Caco-2 (cell line): ENCODE data around the gene ASMTL. TPM values are rescaled to one million over a fixed set of nuclear protein-coding genes. Genes with fewer than 3 reads are reported as not detected.

Experiments
- BruUV-seq: library from RNA; stranded (reverse); fragments of 400-500 nt; replicated peaks from 2 replicates; lab custom pipeline; 2021; lab: Mats Ljungman, UMichigan
- CTCF ChIA-PET: fragments of 300-600 bp; sonication (Branson Sonifier 250); formaldehyde crosslinking; loops from one replicate; lab custom pipeline; 2022; ENCODE audit warnings: antibody characterized with exemption; lab: Charles Lee
- POLR2A ChIA-PET: fragments of 300-600 bp; sonication (Branson Sonifier 250); formaldehyde crosslinking; loops from one replicate; lab custom pipeline; 2022; ENCODE audit warnings: antibody characterized with exemption; lab: Charles Lee
- DNase-seq, 2 experiments: peaks; one replicate each; pipeline versions ENCODE4 v3.0.0 to v3.0.0-alpha.2; 2020 to 2022
- H3K27me3 ChIP-seq: replicated peaks from 2 replicates; pipeline ENCODE4 v1.6.0; 2011; ENCODE audit warnings: low read length; ENCODE audit not compliant: control insufficient read depth, insufficient read depth
- H3K36me3 ChIP-seq: 2 replicates; pipeline ENCODE4 v1.5.1; 2011; ENCODE audit warnings: low read length; ENCODE audit not compliant: control insufficient read depth, insufficient read depth
- H3K4me1 ChIP-seq: fragments of 250-450 bp; sonication (Bioruptor Pico); 2 replicates; pipeline ENCODE4 v1.5.1; 2020; ENCODE audit warnings: mild to moderate bottlenecking
- H3K4me3 ChIP-seq: 2 replicates; pipeline ENCODE4 v1.5.1; 2011; ENCODE audit warnings: low read depth, mild to moderate bottlenecking, control low read depth, low read length
- H3K9me3 ChIP-seq: fragments of 250-450 bp; sonication (Bioruptor Pico); 2 replicates; pipeline ENCODE4 v1.5.1; 2020; ENCODE audit warnings: mild to moderate bottlenecking, moderate library complexity
- H3K27ac Mint-ChIP-seq: one replicate; pipeline ENCODE4 v1.8.0; 2022; ENCODE audit warnings: mixed read lengths; ENCODE audit not compliant: unreplicated experiment
- H3K27me3 Mint-ChIP-seq: one replicate; pipeline ENCODE4 v1.8.0; 2022; ENCODE audit warnings: mixed read lengths; ENCODE audit not compliant: insufficient read depth, unreplicated experiment
- H3K36me3 Mint-ChIP-seq: one replicate; pipeline ENCODE4 v1.8.0; 2022; ENCODE audit warnings: mild to moderate bottlenecking, mixed read lengths; ENCODE audit not compliant: insufficient read depth, unreplicated experiment
- H3K4me1 Mint-ChIP-seq: one replicate; pipeline ENCODE4 v1.8.0; 2022; ENCODE audit warnings: low read depth, mixed read lengths; ENCODE audit not compliant: unreplicated experiment
- H3K4me3 Mint-ChIP-seq: one replicate; pipeline ENCODE4 v1.8.0; 2022; ENCODE audit warnings: mild to moderate bottlenecking, moderate library complexity, mixed read lengths; ENCODE audit not compliant: unreplicated experiment
- H3K9me3 Mint-ChIP-seq: one replicate; pipeline ENCODE4 v1.8.0; 2022; ENCODE audit warnings: mixed read lengths; ENCODE audit not compliant: unreplicated experiment
- intact Hi-C: fragments of 100-400 bp; cut with micrococcal nuclease; formaldehyde crosslinking; loops from one replicate; pipeline ENCODE4 v1.10.0; 2022; ENCODE audit not compliant: unreplicated experiment
- total RNA-seq: library from RNA; stranded (reverse); gene quantifications from 2 replicates; pipeline ENCODE4 v1.2.3, GENCODE V29; 2022
- TF ChIP-seq, protein P1 (sequence below), 2 experiments: fragments of 200-600 bp in 1 of 2; IDR thresholded peaks; 1 replicate in 1 of 2; 2 replicates in 1 of 2; pipeline versions ENCODE4 v1.5.1 to v1.8.0; 2011 to 2022; ENCODE audit warnings: antibody characterized with exemption in 1 of 2, control low read depth in 1 of 2, inconsistent platforms in 1 of 2, low read depth in 1 of 2, low read length in 1 of 2, mild to moderate bottlenecking in 1 of 2, moderate library complexity in 1 of 2; ENCODE audit not compliant: insufficient read depth in 1 of 2, severe bottlenecking in 1 of 2, unreplicated experiment in 1 of 2

Gene ASMTL
- total RNA-seq, 1 experiment from 2014 or later = 17.4 TPM

DNA sequence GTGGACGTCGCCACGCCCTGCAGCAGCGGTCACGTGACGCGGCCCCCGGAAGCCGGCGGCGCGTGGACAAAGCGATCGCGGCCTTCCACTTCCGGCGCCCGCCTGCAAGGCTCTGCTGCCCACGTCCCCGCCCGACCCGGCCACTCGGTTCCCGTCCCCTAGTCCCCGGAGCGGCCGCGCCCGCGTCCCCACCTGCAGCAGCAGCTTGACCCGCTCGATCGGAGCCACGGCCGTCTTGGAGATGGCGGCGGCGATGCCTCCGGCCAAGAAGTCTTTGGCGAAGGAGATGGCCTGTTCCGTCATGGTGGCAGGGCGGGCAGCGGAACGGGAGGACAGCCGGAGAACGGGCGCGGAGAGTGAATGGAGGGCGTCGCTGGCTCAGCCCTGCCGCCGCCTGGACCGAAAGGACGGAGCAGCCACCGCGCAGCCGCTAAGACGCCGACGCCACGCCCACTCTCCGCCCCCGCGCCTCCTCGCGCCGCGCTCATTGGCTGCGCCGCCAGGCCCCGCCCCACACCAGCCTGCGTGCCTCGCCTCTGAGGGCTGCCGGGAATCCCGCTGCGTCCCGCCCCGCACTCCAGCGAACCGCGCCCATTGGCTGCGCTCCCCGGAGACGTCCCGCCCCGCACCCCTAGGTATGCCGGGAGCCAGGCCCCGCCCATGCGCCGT lies 60.9 kb downstream of the ASMTL start, which contains the start of gene SLC25A6:
TSS of gene SLC25A6 (minus strand) at position 407 of the 669 bp plus-strand sequence. CDS start at position 303, 104 bp downstream.
- peak within 1 kb of the TSS; percentile 93 for H3K4me3 Mint-ChIP-seq
- intact Hi-C loops = loop anchor here (1.0 to 2.0 kb wide), 2 partner anchors 61 to 146 kb away; partner anchors contain the start of gene ASMTL
- Histone ChIP-seq H3K9me3 (no peaks in the 10 kb centered on the region), H3K4me1 (0 out of 2 replicates have a peak, but pooled peaks cover 5% of the 10 kb centered on the region), H3K4me3 (peak within 1 kb of the TSS; percentile 100), H3K27me3 (no peaks in the 10 kb centered on the region), H3K36me3 (peaks cover 17% of the 10 kb centered on the region)
- TSS peak; percentile 55 for BruUV-seq
- POLR2A ChIA-PET = no interaction called here
- H3K36me3 Mint-ChIP-seq = peaks cover 94% of the 10 kb centered on the region
- CTCF ChIA-PET = no interaction called here
- H3K27ac Mint-ChIP-seq = peak within 1 kb of the TSS; percentile 99
- no peaks in the 10 kb centered on the region for H3K9me3 Mint-ChIP-seq
- TF ChIP-seq, protein P1, sequence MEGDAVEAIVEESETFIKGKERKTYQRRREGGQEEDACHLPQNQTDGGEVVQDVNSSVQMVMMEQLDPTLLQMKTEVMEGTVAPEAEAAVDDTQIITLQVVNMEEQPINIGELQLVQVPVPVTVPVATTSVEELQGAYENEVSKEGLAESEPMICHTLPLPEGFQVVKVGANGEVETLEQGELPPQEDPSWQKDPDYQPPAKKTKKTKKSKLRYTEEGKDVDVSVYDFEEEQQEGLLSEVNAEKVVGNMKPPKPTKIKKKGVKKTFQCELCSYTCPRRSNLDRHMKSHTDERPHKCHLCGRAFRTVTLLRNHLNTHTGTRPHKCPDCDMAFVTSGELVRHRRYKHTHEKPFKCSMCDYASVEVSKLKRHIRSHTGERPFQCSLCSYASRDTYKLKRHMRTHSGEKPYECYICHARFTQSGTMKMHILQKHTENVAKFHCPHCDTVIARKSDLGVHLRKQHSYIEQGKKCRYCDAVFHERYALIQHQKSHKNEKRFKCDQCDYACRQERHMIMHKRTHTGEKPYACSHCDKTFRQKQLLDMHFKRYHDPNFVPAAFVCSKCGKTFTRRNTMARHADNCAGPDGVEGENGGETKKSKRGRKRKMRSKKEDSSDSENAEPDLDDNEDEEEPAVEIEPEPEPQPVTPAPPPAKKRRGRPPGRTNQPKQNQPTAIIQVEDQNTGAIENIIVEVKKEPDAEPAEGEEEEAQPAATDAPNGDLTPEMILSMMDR (IDR thresholded peaks at IDR 0.05; ENCODE audit: insufficient read depth in 1 of 2, low read depth in 1 of 2, low read length in 1 of 2, severe bottlenecking in 1 of 2, unreplicated experiment in 1 of 2) = no peak
- peak; percentile 98 to 99 for DNase-seq
- H3K27me3 Mint-ChIP-seq = no peaks in the 10 kb centered on the region
- H3K4me1 Mint-ChIP-seq = peaks cover 25% of the 10 kb centered on the region

DNA sequence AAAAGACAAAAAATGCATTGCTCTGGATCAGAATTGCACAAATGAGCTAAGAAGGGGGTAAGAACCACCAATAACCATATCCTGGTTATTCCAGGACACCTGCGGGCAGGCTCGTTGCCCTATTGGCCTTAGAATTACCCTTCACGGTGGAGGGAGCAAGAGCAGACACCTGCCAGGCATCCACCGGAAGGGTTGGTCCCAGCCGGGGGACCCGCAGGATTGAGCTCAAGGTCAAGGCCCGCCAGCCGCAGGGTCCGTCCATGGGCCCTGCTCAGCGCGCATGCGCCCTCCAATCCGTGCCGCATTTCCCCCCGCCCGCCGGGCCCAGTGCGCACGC lies 61.4 kb downstream of the ASMTL start:
- Histone ChIP-seq H3K27me3 (no peaks in the 10 kb centered on the region), H3K4me3 (peak overlapping the region; percentile 100), H3K36me3 (peaks cover 17% of the 10 kb centered on the region), H3K4me1 (0 out of 2 replicates have a peak, but pooled peaks cover 5% of the 10 kb centered on the region), H3K9me3 (no peaks in the 10 kb centered on the region)
- TF ChIP-seq, protein P1 (IDR thresholded peaks at IDR 0.05; ENCODE audit: insufficient read depth in 1 of 2, low read depth in 1 of 2, low read length in 1 of 2, severe bottlenecking in 1 of 2, unreplicated experiment in 1 of 2) = no peak
- Mint-ChIP-seq H3K36me3 (peaks cover 94% of the 10 kb centered on the region), H3K27me3 (no peaks in the 10 kb centered on the region), H3K9me3 (no peaks in the 10 kb centered on the region), H3K27ac (peak overlapping the region; percentile 99), H3K4me1 (peaks cover 25% of the 10 kb centered on the region), H3K4me3 (peak overlapping the region; percentile 93)
- peak; percentile 88 to 94 for DNase-seq
- intact Hi-C loops = no loop called here
- BruUV-seq = no TSS peak
- ChIA-PET CTCF (no interaction called here), POLR2A (no interaction called here)

DNA sequence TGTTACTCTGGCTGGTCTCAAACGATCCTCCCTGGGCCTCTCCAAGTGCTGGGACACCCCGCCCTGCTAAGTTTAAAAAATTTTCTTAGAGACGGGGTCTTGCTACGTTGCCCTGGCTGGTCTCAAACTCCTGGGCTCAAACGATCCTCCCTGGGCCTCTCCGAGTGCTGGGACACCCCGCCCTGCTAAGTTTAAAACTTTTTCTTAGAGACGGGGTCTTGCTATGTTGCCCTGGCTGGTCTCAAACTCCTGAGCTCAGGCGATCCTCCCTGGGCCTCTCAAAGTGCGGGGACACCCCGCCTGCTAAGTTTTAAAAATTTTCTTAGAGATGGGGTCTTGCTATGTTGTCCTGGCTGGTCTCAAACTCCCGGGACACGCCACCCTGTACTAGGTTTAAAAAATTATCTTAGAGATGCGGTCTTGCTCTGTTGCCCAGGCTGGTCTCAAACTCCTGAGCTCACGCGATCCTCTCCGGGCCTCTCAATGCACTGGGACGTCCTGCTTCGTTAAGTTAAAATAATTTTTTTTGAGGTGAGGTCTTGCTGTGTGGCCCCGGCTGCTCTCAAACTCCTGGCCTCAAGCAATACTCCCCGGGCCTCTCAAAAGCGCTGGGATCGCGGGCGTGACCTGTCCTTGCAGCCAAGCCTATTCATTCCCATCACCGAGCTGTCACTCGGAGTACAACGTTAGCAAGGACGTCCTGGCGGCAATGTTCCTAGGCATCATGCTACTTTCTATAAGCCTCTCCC lies 61.9 kb downstream of the ASMTL start:
- 0 out of 2 replicates have a peak, but pooled peaks cover 5% of the 10 kb centered on the region for H3K4me1 ChIP-seq
- peak overlapping the region; percentile 100 for H3K4me3 ChIP-seq
- H3K9me3 ChIP-seq = no peaks in the 10 kb centered on the region
- no peaks in the 10 kb centered on the region for H3K9me3 Mint-ChIP-seq
- H3K36me3 Mint-ChIP-seq = peaks cover 94% of the 10 kb centered on the region
- ChIA-PET POLR2A (no interaction called here), CTCF (no interaction called here)
- peak overlapping the region; percentile 93 for H3K4me3 Mint-ChIP-seq
- peaks cover 20% of the 10 kb centered on the region for H3K4me1 Mint-ChIP-seq
- H3K36me3 ChIP-seq = peaks cover 16% of the 10 kb centered on the region
- H3K27me3 Mint-ChIP-seq = no peaks in the 10 kb centered on the region
- DNase-seq = peak in 1 of 2 experiments; percentile 22
- intact Hi-C loops = no loop called here
- H3K27ac Mint-ChIP-seq = peak overlapping the region; percentile 99
- TF ChIP-seq, protein P1 (IDR thresholded peaks at IDR 0.05; ENCODE audit: insufficient read depth in 1 of 2, low read depth in 1 of 2, low read length in 1 of 2, severe bottlenecking in 1 of 2, unreplicated experiment in 1 of 2) = no peak
- no TSS peak for BruUV-seq
- no peaks in the 10 kb centered on the region for H3K27me3 ChIP-seq
